NCI-H1105 treated with DMSO at 0.1 percent for 48 hours (cell line): ENCODE results near the gene FAAP24.
"Not testable (repeated sequence)": the region's sequence is repeated elsewhere in the genome, so short reads cannot be mapped to it uniquely, and the experiment has no call there.

Source experiments
- DNase-seq: peaks from one replicate; lab custom pipeline; 2025; lab: John Stamatoyannopoulos, UW

FAAP24 gene

DNA sequence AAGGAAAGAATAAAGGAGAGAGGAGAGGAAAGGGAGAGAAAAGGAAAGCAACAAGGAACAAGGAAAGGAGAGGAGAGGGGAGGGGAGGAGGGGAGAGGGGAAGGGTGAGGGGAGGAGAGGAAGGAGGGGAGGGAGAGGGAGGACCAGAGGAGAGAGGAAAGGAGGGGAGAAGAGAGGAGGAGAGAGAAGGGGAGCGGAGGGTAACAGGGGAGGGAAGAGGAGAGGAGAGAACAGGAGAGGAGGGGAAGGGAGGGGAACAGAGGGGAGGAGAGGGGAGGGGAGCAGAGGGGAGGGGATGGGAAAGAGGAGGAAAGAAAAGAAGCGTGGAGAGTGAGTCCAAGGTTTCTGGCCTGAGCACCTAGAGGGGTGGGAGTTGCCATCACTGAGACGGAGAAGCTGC, 26.7 kb downstream of the FAAP24 start:
- DNase-seq = no peak

DNA sequence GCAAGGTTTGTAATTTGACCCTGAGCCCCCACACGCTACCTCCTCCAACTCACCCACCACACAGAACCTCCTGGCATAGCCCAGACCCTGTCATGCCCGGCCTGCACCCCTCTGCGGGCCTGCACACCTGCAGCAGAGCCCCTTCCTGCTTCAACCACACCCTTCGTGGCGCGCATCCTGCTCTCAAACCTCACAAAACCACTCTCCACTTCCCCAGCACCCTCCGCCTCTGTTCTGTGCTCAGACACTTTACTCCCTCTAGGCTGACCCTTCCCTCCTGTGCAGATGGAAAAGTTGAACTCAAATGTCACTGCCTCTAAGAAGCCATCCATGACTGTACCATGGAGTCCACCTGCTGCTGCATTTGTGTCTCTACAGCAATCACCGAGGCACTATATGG, 28.5 kb downstream of the FAAP24 start:
- no peak for DNase-seq

- DNase-seq = no peak
These were observed 28.9 kb downstream of the FAAP24 start for GRCh38 chr19:33000910-33001309.

DNA sequence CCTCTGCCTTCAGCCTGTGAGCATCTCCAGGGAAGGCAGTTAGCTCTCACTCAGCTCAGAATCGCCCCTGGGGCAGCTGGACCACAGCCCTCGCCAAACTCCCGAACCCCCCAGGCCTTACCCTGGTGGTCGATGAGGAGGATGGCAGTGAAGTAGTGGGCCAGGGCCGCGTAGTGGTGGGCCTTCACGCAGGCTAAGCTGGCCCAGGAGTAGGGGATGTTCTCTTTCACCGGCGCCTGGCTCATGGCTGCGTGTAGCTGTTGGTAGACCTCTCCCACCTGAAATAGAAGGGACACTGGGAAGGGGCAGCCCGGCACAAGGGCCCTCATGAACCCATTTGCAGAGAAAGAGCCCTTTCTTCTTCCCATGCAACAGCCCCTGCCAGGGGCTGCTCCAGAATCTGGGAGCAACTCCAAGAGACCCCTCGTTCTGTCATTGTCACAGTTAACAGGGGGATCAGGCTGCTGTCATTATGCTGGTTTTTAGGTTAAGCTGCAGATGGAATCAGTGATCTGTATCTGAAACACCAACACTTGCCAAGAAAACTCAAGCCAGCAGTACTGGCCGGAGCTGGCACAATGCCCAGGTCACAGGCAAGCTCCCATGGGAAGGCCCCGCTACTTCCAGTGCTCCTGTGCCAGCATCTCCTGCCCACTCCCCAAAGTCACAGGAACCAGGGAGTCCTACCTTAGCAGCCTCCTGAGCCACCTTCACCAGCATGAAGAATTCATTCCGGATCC, 30.3 kb downstream of the FAAP24 start:
- DNase-seq = peak; percentile 30

- DNase-seq = not testable (repeated sequence)
These were observed 31.5 kb downstream of the FAAP24 start for GRCh38 chr19:33003424-33004024.

- peak; percentile 42 for DNase-seq
These were observed 33.4 kb downstream of the FAAP24 start for GRCh38 chr19:33005440-33005839.

DNA sequence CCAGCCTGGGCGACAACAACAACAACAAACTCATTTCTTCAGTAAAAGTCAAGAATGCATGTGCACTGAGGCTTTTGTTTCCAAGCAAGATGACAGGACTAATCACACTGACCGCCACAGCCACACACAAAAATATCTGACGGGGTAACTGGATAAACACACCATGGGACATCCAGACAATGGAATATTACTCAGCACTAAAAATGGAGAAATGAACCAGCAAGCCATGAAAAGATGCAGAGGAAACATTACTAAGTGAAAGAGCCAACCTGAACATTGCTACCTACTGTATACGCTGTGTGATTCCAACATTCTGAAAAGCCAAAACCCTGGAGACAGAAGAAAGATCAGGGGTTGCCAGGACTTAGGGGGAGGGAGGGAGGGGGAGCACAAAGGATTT, 36.7 kb downstream of the FAAP24 start:
- DNase-seq = no peak

GRCh38 chr19:33010891-33011290, 38.8 kb downstream of the FAAP24 start:
- not testable (repeated sequence) for DNase-seq

DNA sequence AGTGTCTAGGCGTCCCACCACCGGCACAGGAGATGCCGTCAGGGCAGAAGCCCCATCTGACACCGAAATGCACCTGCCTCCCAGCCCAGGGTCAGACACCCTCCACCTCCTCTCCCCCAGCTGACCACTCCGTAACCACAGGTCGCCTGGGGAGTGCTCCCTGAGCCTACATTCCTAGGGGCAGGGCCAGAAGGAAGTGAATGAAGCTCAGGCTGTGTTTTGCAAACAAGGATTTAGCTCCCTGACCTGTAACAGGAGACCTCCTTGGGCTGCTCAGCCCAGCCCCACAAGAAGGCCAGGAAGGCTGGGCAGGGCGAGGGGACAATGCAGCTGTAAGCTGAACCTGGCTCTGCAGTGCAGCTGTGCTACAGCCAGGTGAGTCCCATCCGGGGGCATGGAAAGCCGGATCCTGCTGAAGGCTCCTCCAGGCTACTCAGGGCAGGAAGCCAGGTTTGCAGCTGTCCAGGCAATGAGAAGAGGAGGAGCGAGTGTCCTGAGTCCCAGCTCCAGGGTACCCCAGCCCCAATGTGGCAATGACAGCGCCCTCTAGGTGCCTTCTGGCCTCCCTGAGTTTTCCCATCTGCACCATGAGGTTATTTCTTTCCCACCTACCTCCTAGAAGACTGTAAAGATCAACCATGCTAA, 50.6 kb downstream of the FAAP24 start:
- DNase-seq = no peak

DNA sequence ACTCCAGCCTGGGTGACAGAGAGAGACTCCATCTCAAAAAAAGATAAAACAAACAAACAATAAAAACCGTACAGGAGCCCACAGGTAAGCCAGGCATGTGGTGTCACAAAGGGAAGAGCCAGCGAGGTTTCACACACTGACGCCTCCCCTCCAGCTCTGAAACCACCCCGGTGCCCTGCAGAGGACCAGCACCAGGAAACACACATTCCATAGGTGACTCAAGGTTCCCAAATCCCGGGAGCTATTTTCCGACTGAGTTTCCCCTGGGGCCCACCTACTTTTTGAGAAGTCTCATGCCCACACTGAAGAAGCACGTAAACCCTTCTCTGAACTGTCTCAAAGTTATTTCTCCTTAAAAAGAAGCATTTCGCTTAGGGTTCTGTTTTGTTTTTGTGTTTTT, 52.4 kb downstream of the FAAP24 start:
- no peak for DNase-seq

DNA sequence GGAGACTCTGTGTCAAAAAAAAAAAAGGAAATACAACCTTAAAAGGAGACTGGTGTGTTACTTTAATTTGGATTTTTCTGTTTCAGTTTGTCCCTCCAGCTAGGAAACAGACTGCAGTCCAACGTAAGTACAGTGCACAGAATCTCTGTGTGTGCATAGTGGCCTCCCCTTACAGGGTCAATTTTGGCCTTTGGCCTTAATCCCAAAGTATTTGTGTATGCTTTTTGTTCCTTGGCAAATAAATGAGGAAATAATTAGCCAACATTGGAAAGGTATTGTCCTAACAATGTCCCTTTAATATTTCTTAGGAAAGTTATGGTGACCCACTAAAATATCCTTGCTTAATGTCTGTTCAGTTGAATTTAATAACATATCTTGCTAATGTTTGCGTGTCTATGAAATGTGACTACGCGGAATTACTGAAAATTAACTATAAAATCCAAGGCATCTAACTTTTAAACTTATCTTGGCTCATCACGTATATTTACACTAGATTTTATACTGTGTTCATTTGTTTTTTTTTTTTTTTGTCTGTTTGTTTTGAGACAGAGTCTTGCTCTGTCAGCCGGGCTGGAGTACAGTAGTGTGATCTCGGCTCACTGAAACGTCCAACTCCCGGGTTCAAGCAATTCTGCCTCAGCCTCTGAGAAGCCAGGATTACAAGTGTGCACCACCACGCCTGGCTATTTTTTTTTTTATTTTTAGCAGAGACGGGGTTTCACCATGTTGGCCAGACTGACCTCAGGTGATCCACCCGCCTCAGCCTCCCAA, 53.6 kb downstream of the FAAP24 start:
- not testable (repeated sequence) for DNase-seq

- not testable (repeated sequence) for DNase-seq
These were observed 54.6 kb downstream of the FAAP24 start for GRCh38 chr19:33026602-33027001.
